Measurements from ENCODE around the gene PDLIM1.

DNA sequence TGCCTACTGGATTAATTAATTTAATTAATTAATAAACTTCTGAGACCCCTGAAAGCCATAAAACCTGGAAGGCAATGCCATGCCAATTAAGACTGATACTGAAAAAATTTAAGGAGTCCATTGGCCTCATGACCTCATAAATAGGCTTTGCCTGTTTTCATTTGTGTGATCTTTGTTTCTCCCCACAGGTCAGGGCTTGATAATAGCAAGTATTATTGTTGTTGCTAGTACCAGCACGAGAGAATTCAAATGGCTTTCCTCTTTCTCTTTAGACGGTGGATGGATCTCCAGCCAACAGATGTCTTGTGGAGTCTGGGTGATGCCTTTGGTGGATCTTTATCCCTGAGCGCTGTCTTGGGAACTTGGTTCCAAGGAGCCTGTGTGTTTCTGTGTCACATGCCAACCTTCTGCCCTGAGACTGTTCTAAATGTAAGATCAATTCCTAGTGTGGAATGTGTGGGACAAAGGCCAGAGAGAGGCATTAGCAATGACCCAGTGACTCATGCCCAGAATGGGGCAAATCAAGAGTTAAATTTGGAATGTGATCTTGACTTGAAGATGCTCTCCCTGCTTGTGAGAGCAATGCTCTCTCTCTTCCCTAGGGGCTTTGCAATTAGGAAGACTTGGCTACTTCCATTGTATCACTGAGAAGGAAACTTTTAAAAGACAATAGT, 79.1 kb downstream of the PDLIM1 start:
- TF ChIP-seq CTCF (IDR thresholded peaks at IDR 0.05) (no peak), POLR2AphosphoS5 (IDR thresholded peaks at IDR 0.05) (no peak), POLR2A (IDR thresholded peaks at IDR 0.05) (no peak), EP300 (IDR thresholded peaks at IDR 0.05) (no peak)
